ENCODE data around the gene BRINP1. TPM values are rescaled to one million over a fixed set of nuclear protein-coding genes. Genes with fewer than 3 reads are reported as not detected.

BRINP1 gene
- total RNA-seq, 1 experiment from 2014 or later: not detected

DNA sequence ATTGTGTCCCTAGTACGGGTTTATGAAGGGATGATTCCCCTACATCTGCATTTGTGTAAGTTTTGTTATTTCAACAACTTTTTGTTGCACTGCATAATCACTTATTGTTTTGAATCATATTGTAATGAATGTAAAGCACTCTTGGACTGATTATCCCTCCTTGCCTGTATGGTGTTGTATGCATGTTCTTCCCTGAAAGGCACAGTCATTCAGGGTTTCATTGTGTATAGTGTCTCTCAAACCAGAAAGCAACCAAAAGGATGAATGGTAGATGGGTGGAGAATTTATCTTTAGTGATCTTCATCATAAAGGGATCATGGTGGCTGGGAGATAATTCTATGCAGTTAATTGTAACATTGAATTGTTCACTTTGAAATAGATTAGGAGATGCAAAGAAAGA lies 247.3 kb downstream of the BRINP1 start:
- intact Hi-C loops (cut with micrococcal nuclease): no loop called here
- Mint-ChIP-seq H3K27ac (ENCODE audit: low read depth, unreplicated experiment) (no peak overlapping the region), H3K4me1 (ENCODE audit: insufficient read depth, unreplicated experiment) (no peaks in the 10 kb centered on the region), H3K27me3 (ENCODE audit: insufficient read depth, unreplicated experiment) (no peaks in the 10 kb centered on the region), H3K9me3 (ENCODE audit: unreplicated experiment) (peaks cover 43% of the 10 kb centered on the region), H3K4me3 (ENCODE audit: unreplicated experiment) (no peak overlapping the region), H3K36me3 (ENCODE audit: insufficient read depth, unreplicated experiment) (no peaks in the 10 kb centered on the region)
- POLR2A ChIA-PET: no interaction called here
- CTCF ChIA-PET: no interaction called here
- BruUV-seq (replicated peaks): no TSS peak
- no peak for DNase-seq (ENCODE audit: unreplicated experiment)
- TF ChIP-seq, protein P1, sequence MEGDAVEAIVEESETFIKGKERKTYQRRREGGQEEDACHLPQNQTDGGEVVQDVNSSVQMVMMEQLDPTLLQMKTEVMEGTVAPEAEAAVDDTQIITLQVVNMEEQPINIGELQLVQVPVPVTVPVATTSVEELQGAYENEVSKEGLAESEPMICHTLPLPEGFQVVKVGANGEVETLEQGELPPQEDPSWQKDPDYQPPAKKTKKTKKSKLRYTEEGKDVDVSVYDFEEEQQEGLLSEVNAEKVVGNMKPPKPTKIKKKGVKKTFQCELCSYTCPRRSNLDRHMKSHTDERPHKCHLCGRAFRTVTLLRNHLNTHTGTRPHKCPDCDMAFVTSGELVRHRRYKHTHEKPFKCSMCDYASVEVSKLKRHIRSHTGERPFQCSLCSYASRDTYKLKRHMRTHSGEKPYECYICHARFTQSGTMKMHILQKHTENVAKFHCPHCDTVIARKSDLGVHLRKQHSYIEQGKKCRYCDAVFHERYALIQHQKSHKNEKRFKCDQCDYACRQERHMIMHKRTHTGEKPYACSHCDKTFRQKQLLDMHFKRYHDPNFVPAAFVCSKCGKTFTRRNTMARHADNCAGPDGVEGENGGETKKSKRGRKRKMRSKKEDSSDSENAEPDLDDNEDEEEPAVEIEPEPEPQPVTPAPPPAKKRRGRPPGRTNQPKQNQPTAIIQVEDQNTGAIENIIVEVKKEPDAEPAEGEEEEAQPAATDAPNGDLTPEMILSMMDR (IDR thresholded peaks at IDR 0.05; ENCODE audit: unreplicated experiment): no peak

DNA sequence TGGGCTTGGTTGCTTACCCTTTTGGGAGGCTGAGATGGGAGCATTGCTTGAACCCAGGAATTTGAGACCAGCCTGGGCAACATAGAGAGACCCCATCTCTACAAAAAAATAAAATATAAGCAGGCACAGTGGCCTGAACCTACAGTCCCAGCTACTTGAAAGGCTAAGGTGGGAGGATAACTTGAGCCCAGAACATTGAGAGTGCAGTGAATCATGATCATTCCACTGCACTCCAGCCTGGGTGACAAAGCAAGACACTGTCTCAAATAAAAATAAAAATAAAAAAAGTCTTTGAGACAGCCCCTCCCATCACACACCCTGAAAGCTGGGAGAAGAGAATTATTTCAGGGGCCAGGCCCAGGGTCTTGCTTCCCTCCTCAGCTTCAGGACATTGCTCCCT lies 251.8 kb downstream of the BRINP1 start:
- peaks cover 51% of the 10 kb centered on the region for H3K9me3 Mint-ChIP-seq (ENCODE audit: unreplicated experiment)
- CTCF ChIA-PET: interaction anchor here (0.7 kb wide), 1 partner anchor 698 kb away, joined by 3 read pairs; no protein-coding TSS in a partner anchor
- BruUV-seq (replicated peaks): no TSS peak

More for the DNA sequence above, 251.8 kb downstream of the BRINP1 start:
- Mint-ChIP-seq H3K4me1 (ENCODE audit: insufficient read depth, unreplicated experiment) (no peaks in the 10 kb centered on the region), H3K27me3 (ENCODE audit: insufficient read depth, unreplicated experiment) (no peaks in the 10 kb centered on the region), H3K36me3 (ENCODE audit: insufficient read depth, unreplicated experiment) (no peaks in the 10 kb centered on the region), H3K4me3 (ENCODE audit: unreplicated experiment) (no peak overlapping the region), H3K27ac (ENCODE audit: low read depth, unreplicated experiment) (no peak overlapping the region)
- TF ChIP-seq, protein P1 (IDR thresholded peaks at IDR 0.05; ENCODE audit: unreplicated experiment): no peak
- no peak for DNase-seq (ENCODE audit: unreplicated experiment)
- POLR2A ChIA-PET: interaction anchor here (0.6 kb wide), 1 partner anchor 11 kb away, joined by 3 read pairs; no protein-coding TSS in a partner anchor
- intact Hi-C loops (cut with micrococcal nuclease): no loop called here
